Keratinocyte (primary cell): Measurements from ENCODE around the gene TNNT1.

ENCODE experiments used
- EZH2 ChIP-seq: IDR thresholded peaks from one replicate; pipeline ENCODE4 v1.6.1; 2012; ENCODE audit warnings: inconsistent platforms, mild to moderate bottlenecking, low read length, moderate library complexity
- TF ChIP-seq, protein P1 (sequence below), 3 experiments: IDR thresholded peaks in 1 of 3; conservative IDR thresholded peaks in 1 of 3; optimal IDR thresholded peaks in 1 of 3; 2 replicates in 2 of 3; 3 replicates in 1 of 3; pipeline versions ENCODE3 to v1.5.1; 2011; ENCODE audit warnings: low read length in 3 of 3, mild to moderate bottlenecking in 3 of 3, moderate library complexity in 2 of 3, control low read depth in 1 of 3, inconsistent platforms in 1 of 3; ENCODE audit not compliant: insufficient read depth in 2 of 3; ENCODE audit errors: extremely low read depth in 1 of 3

GRCh38 chr19:55161571-55162322 lies 12.7 kb upstream of the TNNT1 start:
- TF ChIP-seq, protein P1, sequence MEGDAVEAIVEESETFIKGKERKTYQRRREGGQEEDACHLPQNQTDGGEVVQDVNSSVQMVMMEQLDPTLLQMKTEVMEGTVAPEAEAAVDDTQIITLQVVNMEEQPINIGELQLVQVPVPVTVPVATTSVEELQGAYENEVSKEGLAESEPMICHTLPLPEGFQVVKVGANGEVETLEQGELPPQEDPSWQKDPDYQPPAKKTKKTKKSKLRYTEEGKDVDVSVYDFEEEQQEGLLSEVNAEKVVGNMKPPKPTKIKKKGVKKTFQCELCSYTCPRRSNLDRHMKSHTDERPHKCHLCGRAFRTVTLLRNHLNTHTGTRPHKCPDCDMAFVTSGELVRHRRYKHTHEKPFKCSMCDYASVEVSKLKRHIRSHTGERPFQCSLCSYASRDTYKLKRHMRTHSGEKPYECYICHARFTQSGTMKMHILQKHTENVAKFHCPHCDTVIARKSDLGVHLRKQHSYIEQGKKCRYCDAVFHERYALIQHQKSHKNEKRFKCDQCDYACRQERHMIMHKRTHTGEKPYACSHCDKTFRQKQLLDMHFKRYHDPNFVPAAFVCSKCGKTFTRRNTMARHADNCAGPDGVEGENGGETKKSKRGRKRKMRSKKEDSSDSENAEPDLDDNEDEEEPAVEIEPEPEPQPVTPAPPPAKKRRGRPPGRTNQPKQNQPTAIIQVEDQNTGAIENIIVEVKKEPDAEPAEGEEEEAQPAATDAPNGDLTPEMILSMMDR (optimal IDR thresholded peaks at IDR 0.05 in 1 of 3, IDR thresholded peaks at IDR 0.05 in 1 of 3, conservative IDR thresholded peaks at IDR 0.05 in 1 of 3; ENCODE audit: extremely low read depth in 1 of 3, insufficient read depth in 2 of 3, low read length in 3 of 3), result no peak
- TF ChIP-seq EZH2, result no peak
